Fibroblast of skin of left quadriceps (primary cell): ENCODE measurements around the gene DAO.

Source experiments
- DNase-seq, 2 experiments: peaks; one replicate each; pipeline ENCODE4 v3.0.0-alpha.2; 2013; ENCODE audit warnings: low read depth in 2 of 2

Gene DAO

DNA sequence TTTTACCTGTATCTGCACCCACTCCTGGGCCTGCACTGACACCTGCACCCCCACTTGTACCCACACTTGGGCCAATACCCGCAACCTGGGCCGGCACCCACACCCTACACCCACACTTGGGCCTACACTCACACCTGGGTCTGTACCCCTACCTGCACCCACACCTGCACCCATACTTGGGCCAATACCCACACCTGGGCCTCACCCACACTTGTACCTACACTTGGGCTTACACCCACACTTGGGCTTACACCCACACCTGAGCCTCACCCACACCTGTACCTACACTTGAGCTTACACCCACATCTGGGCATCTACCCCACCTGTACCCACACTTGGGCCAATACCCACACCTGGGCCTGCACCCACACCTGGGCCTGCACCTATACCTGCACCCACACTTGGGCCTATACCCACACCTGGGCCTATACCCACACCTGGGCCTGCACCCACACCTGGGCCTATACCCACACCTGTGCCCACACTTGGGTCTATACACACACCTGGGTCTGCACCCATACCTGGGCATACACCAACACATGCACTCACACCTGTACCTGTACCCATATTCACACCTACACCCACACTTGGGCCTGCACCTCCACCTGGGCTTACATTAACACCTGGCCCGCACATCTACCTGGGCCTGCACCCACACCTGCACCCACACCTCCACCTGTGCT, 39.2 kb downstream of the DAO start:
- DNase-seq: no peak

DNA sequence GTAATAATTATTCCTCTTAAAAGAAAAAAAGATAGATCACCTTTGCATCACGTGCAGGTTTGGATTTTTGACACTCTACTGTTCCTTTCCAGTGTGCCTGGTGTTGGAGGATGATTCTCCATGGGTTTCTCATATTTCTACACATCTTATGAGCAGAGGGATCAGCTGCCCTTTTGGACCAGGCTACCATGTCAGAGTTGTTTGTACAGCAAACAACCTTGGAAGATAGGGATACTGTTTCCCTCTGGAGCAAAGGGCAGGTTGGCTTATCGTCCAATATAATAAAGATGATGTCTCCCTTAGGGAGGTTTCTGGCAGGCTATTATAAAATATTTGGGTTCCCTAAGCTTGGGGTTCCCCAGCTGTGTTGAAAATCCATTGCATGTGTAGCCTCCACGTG, 42.1 kb downstream of the DAO start:
- no peak for DNase-seq

DNA sequence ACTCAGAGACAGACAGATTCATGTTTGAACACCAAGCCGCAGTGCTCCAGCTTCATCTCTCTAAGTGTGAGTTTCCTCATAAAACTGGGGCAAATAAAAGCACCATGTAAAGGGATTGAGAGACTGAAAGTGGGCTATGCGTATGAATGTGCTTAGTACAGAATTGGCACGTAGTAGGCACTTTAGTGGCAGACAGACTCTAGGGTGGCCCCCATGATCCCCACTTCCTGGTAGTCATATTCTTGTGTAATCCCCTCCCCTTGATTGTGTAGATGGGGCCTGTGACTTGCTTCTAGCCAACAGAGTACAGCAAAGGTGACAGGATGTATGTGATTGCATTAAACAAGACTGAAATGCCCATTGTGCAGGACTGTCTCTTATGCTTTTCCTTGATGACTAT, 43.0 kb downstream of the DAO start:
- no peak for DNase-seq

DNA sequence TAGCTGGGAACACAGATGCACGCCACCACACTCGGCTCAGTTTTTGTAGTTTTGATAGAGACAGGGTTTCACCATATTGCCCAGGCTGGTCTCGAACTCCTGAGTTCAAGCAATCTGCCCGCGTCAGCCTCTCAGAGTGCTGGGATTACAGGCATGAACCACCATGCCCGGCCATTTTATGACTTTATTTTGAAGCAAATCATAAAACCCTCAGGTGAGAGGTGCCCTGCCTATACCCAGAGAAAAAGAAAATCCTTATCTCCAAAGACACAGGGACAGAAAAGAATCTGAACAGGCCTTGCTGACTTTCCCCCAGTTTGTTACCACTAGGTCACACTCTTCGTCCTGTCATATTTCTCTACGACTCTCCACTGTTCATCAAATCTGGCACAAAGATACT, 48.8 kb downstream of the DAO start:
- DNase-seq: no peak

DNA sequence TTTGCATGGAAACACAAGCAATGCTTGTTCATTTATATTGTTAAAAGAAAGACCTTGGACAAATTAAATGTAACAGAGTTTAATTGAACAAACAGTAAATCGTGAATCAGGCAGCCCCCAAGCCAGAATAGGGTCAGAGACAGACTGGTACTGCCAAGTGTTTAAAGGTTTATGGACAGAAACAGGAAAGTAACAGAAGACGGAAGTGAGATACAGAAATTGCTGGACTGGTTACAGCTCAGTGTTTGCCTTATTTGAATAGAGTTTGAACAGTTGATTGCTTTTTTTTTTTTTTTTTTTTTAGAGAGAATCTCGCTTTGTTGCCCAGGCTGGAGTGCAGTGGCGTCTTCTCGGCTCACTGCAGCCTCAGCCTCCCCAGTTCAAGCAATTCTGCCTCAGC, 50.3 kb downstream of the DAO start:
- DNase-seq: no peak

DNA sequence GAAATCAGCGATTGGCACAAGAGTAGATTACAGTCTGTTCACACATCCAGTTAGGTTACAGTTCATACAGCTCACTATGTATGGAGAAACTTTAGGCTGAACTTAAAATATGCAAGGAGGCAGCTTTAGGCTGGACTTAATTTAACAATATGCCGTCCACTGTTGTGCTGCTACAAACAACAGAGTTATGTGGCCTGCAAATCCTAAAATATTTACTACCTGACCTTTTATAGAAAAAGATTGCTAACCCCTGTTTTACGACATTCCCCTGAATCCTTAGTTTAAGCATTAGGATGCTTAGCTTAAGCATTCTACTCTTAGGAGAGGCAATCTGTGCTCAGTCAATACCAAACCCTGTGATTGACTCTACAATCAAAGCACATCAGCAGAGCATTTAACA, 50.9 kb downstream of the DAO start:
- no peak for DNase-seq

DNA sequence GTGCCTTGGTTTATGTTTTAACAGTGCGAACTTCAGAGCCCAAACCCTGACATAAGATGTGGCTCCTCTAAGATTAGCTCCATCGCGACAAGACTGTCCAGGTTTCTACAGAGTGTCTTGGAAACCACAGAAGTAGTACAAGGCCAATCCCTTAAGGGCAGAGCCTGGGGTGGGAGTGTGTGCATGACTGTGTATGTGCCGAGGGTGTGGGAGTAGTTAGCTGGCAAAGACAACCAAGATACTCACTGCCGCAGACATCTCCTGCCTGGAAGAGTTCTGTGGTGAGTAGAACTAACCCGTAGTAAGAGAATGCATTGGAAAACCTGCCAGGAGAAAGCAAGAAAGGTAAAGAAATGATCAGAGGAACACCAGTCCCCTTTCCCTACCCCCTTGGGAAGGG, 54.1 kb downstream of the DAO start:
- DNase-seq: no peak

DNA sequence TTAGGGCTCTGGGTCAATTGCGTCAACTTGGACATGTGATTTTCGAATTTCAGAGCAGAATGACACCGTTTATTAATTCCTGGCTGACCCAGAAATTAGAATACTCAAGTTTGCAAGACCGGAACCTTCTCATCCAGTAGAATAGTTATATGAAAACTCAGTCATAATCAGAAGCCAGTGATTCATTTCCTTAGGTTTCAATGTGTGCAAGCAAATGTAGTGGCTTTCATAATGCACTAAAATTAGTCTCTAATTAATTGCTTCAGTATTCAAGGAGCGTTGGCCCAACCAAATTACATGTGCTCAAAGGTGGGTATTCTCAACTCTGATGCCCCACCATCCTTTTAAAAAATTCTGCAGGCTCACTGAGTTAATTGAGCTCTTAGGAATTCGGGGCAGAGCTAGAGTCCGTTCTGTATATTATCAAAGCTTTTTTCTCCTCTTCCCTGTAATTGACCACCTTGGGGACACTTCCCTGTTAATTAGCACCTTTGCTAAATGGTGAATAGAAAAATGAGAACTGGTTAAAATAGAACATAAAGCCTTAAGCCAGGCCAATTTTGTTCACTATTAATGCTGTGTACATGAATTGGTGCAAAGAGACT, 55.4 kb downstream of the DAO start:
- DNase-seq: no peak

DNA sequence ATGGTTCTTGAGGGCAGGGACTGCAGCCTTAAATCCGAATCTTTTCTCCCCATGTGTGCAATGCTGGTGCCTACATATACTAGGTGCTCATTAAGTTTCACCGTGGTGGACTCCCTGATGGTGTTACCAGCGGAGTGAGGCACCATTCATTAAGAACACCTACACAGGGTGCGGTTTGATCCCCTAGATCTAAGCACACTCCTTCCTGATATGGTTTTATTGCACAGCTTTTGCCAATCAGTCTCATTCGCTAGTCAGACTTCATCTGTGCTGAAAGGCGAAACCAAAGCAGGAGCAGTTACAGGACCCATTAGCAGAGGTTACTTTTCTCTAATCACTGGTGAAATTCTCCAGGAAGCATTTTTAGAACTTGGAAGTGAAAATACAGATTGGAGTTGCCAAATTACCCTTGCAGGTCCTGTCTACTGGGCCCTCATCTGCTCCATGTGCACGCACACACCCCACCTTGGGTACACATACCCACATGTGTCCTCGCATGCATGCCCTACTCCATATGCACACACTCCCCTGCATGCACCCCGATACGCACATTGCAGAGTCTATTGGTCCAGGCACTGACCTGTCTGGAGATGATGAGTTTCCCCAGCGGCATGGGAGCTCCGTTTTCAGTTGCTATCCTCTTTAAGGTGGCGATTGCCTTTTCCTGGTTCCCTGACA, 58.5 kb downstream of the DAO start:
- no peak for DNase-seq

DNA sequence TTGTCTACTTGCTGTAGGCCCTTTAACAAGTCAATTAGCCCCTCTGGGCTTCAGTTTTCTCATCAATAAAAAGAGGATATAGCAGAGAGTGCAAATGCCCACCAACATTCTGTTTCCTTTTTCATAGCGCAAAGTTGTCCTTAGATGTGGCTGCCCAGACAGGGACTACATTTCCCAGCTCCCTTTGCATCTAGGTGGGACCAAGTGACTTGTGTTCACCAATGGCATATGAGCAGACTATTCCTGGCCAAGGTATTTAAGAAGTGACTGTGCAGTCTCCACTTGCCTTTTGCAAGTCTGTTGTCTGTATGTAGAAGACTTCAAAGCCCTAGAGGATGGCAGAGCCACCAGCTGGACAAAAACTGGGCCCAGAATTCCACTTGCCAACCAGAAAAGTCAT, 59.7 kb downstream of the DAO start:
- no peak for DNase-seq

DNA sequence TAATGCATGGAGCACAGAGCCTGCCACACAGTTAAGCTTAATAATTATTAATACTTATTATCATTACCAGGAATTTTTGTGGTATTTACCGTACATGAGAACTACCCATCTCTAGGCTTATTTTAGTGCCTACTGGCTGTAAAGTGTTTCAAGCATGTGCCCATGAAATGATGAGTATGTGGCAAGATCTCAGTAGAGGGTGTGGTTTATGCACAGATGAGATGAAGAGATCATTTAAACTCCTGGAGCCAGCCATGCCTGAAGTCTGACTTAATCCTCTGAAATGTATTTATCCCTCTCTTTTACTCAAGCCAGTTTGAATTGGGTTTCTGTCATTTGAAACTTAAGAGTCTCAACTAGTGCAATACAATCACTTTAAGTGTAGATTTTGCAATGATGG, 60.2 kb downstream of the DAO start:
- no peak for DNase-seq

DNA sequence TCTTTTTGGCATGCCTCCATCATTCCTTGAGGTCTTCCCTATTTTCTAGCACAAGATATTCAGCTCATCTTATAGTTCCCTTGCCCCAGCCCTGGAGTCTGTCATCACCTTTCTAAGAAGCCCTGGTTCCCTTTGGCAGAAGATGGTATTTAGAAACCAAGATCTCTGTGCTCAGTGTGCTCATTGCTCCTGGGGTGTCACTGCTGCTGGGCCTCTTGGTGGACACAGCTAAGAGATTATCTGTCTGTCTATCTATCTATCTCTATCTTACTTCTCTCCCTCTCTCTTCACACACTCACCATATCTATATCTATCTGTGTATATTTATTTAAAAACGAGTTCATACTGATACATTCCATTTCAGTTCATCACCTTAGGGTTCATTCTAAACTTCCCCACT, 67.2 kb downstream of the DAO start:
- DNase-seq: no peak

DNA sequence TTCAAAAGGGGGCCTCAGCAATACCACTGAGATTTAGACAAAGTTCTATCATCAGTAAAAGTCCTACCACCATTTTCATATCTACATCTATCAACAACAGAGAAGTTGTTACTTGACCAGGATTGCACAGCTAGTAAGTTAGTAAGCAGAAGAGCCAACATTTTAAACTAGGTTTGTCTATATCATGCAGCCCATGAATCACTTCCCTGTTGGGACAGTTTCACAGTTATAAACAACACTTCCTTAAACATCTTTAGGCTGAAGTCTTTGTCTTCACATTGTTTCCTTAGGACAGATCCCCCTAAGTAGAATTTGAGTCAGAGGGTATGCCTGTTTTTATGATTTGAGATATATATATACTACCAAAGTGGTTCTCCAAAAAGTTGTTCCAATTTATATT, 68.5 kb downstream of the DAO start:
- DNase-seq: no peak

DNA sequence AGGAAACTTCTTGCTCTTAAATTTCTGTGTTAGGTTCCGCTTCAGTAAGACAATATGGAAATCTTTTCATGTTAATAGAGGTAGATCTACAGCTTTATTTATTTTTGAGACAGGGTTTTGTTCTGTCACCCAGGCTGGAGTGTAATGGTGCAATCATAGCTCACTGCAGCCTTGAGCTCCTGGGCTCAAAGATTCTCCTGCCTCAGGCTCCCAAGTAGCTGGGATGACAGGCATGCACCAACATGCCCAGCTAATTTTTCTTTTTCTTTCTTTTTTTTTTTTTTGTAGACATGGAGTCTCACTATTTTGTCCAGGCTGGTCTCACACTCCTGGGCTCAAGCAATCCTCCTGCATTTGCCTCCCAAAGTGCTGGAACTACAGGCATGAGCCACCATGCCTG, 70.1 kb downstream of the DAO start:
- DNase-seq: no peak
